ENCODE measurements around the gene PHF14.

PHF14 gene

GRCh38 chr7:11039974-11040373, 66.3 kb downstream of the PHF14 start:
- H3K4me3 ChIP-seq (ENCODE audit: low read depth, low read length) = no peak overlapping the region
- in situ Hi-C loops (cut with HindIII; ENCODE audit: low sequenced_read_pairs) = no loop called here
- no peak for DNase-seq (ENCODE audit: low read depth, low spot score)
- no peak for TF ChIP-seq CTCF (IDR thresholded peaks at IDR 0.05; ENCODE audit: low read depth, low read length)

GRCh38 chr7:11054033-11054432, 80.4 kb downstream of the PHF14 start:
- in situ Hi-C loops (cut with HindIII; ENCODE audit: low sequenced_read_pairs) = no loop called here
- no peak overlapping the region for H3K4me3 ChIP-seq (ENCODE audit: low read depth, low read length)
- TF ChIP-seq CTCF (IDR thresholded peaks at IDR 0.05; ENCODE audit: low read depth, low read length) = no peak
- no peak for DNase-seq (ENCODE audit: low read depth, low spot score)

GRCh38 chr7:11060893-11061292, 87.2 kb downstream of the PHF14 start:
- no peak overlapping the region for H3K4me3 ChIP-seq (ENCODE audit: low read depth, low read length)
- no peak for DNase-seq (ENCODE audit: low read depth, low spot score)
- TF ChIP-seq CTCF (IDR thresholded peaks at IDR 0.05; ENCODE audit: low read depth, low read length) = no peak
- in situ Hi-C loops (cut with HindIII; ENCODE audit: low sequenced_read_pairs) = no loop called here

GRCh38 chr7:11062110-11062509, 88.4 kb downstream of the PHF14 start:
- in situ Hi-C loops (cut with HindIII; ENCODE audit: low sequenced_read_pairs) = no loop called here
- no peak for TF ChIP-seq CTCF (IDR thresholded peaks at IDR 0.05; ENCODE audit: low read depth, low read length)
- no peak overlapping the region for H3K4me3 ChIP-seq (ENCODE audit: low read depth, low read length)
- DNase-seq (ENCODE audit: low read depth, low spot score) = no peak

GRCh38 chr7:11069591-11069990, 95.9 kb downstream of the PHF14 start:
- in situ Hi-C loops (cut with HindIII; ENCODE audit: low sequenced_read_pairs) = no loop called here
- no peak for TF ChIP-seq CTCF (IDR thresholded peaks at IDR 0.05; ENCODE audit: low read depth, low read length)
- no peak for DNase-seq (ENCODE audit: low read depth, low spot score)

GRCh38 chr7:11077816-11078215, 104.1 kb downstream of the PHF14 start:
- in situ Hi-C loops (cut with HindIII; ENCODE audit: low sequenced_read_pairs) = no loop called here
- TF ChIP-seq CTCF (IDR thresholded peaks at IDR 0.05; ENCODE audit: low read depth, low read length) = no peak
- DNase-seq (ENCODE audit: low read depth, low spot score) = no peak
- no peak overlapping the region for H3K4me3 ChIP-seq (ENCODE audit: low read depth, low read length)

More at GRCh38 chr7:11069591-11069990, 95.9 kb downstream of the PHF14 start:
- no peak overlapping the region for H3K4me3 ChIP-seq (ENCODE audit: low read depth, low read length)
